Myocyte (in vitro differentiated cells): Measurements from ENCODE around the gene PADI4. TPM values are rescaled to one million over a fixed set of nuclear protein-coding genes. Genes with fewer than 3 reads are reported as not detected.
A peak's percentile ranks its signal among the peaks of the same experiment; 100 is the strongest.

Source experiments
- DNase-seq: peaks from one replicate; pipeline ENCODE4 v3.0.0-alpha.2; 2012; ENCODE audit warnings: low read depth
- polyA plus RNA-seq: library from polyadenylated mRNA; unstranded; fragments of >200 nt; gene quantifications from one replicate; pipeline ENCODE4 v1.2.1, GENCODE V29; 2012; ENCODE audit warnings: missing spikeins
- total RNA-seq: library from RNA; depleted of rRNA; stranded (reverse); fragments of >200 nt; gene quantifications from 2 replicates; pipeline ENCODE4 v1.2.3, GENCODE V29; 2014

The PADI4 gene
- total RNA-seq: not detected in 2 replicates
- polyA plus RNA-seq: not detected

GRCh38 chr1:17307946-17308345, at the start of gene PADI4:
Gene PADI4 (plus strand): TSS chr1:17308197. CDS start chr1:17308223, 26 bp downstream.
- DNase-seq: no peak

GRCh38 chr1:17258758-17259130, 49.3 kb upstream of the PADI4 start:
- no peak for DNase-seq

GRCh38 chr1:17259233-17259873, 48.6 kb upstream of the PADI4 start:
- DNase-seq: peak; percentile 54

GRCh38 chr1:17260264-17260663, 47.7 kb upstream of the PADI4 start:
- DNase-seq: no peak

GRCh38 chr1:17260738-17261137, 47.3 kb upstream of the PADI4 start:
- DNase-seq: no peak

- no peak for DNase-seq
Observed at GRCh38 chr1:17263936-17264335, 44.1 kb upstream of the PADI4 start.

GRCh38 chr1:17264470-17264869, 43.5 kb upstream of the PADI4 start:
- no peak for DNase-seq

- no peak for DNase-seq
Observed at GRCh38 chr1:17265162-17265561, 42.8 kb upstream of the PADI4 start.

- no peak for DNase-seq
Observed at GRCh38 chr1:17265950-17266349, 42.0 kb upstream of the PADI4 start.

GRCh38 chr1:17270891-17271765, 36.9 kb upstream of the PADI4 start:
- no peak for DNase-seq

- DNase-seq: no peak
Observed at GRCh38 chr1:17272066-17272465, 35.9 kb upstream of the PADI4 start.

- no peak for DNase-seq
Observed at GRCh38 chr1:17272646-17273045, 35.4 kb upstream of the PADI4 start.

GRCh38 chr1:17273096-17273495, 34.9 kb upstream of the PADI4 start:
- no peak for DNase-seq

GRCh38 chr1:17274186-17275170, 33.5 kb upstream of the PADI4 start:
- DNase-seq: peak; percentile 40

GRCh38 chr1:17276568-17276967, 31.4 kb upstream of the PADI4 start:
- peak; percentile 24 for DNase-seq

- DNase-seq: no peak
Observed at GRCh38 chr1:17277511-17278159, 30.4 kb upstream of the PADI4 start.

- DNase-seq: peak; percentile 28
Observed at GRCh38 chr1:17278996-17279830, 28.8 kb upstream of the PADI4 start.

GRCh38 chr1:17280436-17280835, 27.6 kb upstream of the PADI4 start:
- DNase-seq: no peak

GRCh38 chr1:17280894-17281293, 27.1 kb upstream of the PADI4 start:
- DNase-seq: no peak

GRCh38 chr1:17281775-17282181, 26.2 kb upstream of the PADI4 start:
- DNase-seq: no peak
